Measurements from ENCODE around the gene MATK. TPM values are rescaled to one million over a fixed set of nuclear protein-coding genes. Genes with fewer than 3 reads are reported as not detected.

The MATK gene
- total RNA-seq: 1 to 10 TPM in 1 of 2 donors, under 1 TPM in 1; 0.66 to 1.2 TPM

DNA sequence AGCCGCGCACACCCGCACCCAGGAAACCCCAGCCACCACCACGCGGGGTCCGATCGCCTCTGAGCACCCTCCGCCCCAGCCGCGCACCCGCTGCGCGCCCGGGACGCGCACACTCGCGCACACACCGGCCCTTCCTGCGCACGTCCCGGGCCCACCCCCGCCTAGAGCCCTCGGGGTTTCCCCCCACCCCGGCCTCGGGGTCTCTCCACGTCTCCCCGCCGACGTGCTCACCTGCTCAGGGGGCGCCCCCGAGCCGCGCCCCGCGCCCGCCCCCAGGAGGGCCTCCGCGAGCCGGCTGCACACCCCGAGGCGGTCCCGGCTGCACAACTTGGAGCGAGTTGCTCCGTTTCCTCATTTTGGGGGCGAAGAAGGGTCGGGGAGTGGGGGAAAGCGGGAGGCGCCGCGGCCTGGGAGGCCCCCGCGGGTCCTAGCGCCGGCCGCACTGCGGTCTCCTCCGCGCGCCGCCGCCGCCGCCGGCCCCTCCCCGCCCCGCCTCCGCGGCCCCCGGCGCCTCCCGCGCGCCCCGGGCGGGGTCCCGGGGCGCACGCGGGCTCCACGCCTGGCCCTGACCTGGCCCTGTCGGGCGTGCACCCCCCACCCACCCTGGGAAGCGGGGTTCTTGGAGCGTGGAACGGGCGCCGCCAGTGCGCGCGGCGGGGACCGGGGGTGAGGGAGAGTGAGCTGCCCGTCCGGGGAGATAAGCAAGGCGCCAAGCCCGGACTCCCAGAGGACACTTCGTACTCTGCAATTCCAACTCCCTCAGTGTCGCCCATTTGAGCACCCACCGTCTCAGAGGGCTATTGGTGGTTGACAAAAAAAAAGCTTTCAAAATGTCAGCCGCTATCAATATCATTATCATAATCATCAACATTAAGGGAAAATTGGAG lies at the start of gene MATK:
TSS of gene MATK (minus strand) at position 444 of the 887 bp plus-strand sequence. CDS start 1,246 bp downstream, outside the sequence.
- Histone ChIP-seq H3K9ac (ENCODE audit: low read depth in 2 of 2, low read length in 2 of 2) (no peak within 1 kb of the TSS), H3K4me1 (no peaks in the 10 kb centered on the region), H3K27me3 (peaks cover 7% of the 10 kb centered on the region), H3K4me3 (peak within 1 kb of the TSS; percentile 20), H3K27ac (no peak within 1 kb of the TSS), H3K9me3 (no peaks in the 10 kb centered on the region), H3K36me3 (no peaks in the 10 kb centered on the region)
- TF ChIP-seq, protein P1, sequence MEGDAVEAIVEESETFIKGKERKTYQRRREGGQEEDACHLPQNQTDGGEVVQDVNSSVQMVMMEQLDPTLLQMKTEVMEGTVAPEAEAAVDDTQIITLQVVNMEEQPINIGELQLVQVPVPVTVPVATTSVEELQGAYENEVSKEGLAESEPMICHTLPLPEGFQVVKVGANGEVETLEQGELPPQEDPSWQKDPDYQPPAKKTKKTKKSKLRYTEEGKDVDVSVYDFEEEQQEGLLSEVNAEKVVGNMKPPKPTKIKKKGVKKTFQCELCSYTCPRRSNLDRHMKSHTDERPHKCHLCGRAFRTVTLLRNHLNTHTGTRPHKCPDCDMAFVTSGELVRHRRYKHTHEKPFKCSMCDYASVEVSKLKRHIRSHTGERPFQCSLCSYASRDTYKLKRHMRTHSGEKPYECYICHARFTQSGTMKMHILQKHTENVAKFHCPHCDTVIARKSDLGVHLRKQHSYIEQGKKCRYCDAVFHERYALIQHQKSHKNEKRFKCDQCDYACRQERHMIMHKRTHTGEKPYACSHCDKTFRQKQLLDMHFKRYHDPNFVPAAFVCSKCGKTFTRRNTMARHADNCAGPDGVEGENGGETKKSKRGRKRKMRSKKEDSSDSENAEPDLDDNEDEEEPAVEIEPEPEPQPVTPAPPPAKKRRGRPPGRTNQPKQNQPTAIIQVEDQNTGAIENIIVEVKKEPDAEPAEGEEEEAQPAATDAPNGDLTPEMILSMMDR (IDR thresholded peaks at IDR 0.05): no peak
- intact Hi-C loops (cut with DNase I): no loop called here
- DNase-seq: no peak

DNA sequence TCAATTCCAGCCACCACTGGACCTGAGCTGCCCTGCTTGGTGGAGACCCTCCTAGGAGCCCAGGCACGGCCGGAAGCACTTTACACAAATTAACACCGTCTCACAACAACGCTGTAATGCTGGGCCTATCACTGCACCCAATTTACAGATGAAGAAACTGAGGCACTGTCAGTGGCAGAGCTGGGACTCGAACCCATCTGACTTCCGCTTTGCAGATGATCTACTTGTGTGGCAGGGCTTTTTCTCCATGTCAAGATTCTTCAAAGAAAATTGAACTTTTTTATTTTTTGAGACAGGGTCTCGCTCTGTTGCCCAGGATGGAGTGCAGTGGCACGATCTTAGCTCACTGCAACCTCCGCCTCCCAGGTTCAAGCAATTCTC lies 48.9 kb upstream of the MATK start:
- Histone ChIP-seq H3K9me3 (no peaks in the 10 kb centered on the region), H3K27me3 (no peaks in the 10 kb centered on the region), H3K27ac (no peak overlapping the region), H3K9ac (ENCODE audit: low read depth in 2 of 2, low read length in 2 of 2) (no peak overlapping the region), H3K4me1 (no peaks in the 10 kb centered on the region), H3K36me3 (no peaks in the 10 kb centered on the region), H3K4me3 (no peak overlapping the region)
- DNase-seq: no peak
- intact Hi-C loops (cut with DNase I): no loop called here
- TF ChIP-seq, protein P1 (IDR thresholded peaks at IDR 0.05): no peak

DNA sequence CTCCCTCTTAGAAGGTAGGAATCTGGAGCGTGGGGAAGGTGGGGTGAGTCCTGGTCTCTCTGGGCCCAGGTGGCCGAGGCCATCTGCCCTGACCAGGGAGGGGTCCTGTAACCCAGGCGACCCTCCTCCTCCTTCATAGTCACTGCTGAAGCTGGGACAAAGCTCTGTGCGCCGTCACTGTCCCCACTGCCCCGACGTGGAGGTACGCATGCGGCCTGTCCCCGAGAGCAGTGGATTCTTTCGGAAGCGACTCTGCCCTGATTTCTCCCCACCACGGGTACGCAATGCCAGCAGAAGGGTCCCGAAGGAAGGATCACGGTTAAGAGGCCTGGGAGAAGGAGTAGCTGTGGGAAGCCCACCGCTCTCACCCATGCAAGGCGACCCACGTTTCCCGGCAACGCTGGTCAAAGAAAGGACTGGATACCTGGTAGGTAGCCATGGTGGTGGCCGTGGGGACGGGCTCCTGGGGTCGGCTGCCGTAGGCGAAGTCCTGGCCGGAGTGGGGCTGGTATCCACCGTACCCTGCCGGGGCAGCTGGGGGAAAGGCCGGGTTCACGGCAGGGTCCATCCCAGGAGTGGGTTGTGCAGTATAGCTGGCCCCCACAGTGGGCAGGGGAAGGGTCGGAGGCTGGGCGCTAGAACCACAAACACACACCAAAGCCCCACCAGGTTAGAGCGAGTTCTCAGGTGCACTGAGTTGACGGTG lies 48.3 kb upstream of the MATK start:
- H3K27ac ChIP-seq: no peak overlapping the region
- H3K4me1 ChIP-seq: no peaks in the 10 kb centered on the region
- no peaks in the 10 kb centered on the region for H3K9me3 ChIP-seq
- TF ChIP-seq, protein P1 (IDR thresholded peaks at IDR 0.05): no peak
- no peaks in the 10 kb centered on the region for H3K36me3 ChIP-seq
- H3K27me3 ChIP-seq: no peaks in the 10 kb centered on the region
- intact Hi-C loops (cut with DNase I): no loop called here
- H3K4me3 ChIP-seq: no peak overlapping the region
- H3K9ac ChIP-seq (ENCODE audit: low read depth in 2 of 2, low read length in 2 of 2): no peak overlapping the region
- no peak for DNase-seq

GRCh38 chr19:3833578-3834348 lies 47.6 kb upstream of the MATK start:
- no peak overlapping the region for H3K27ac ChIP-seq
- no peak for DNase-seq
- H3K4me3 ChIP-seq: no peak overlapping the region
- intact Hi-C loops (cut with DNase I): no loop called here
- H3K9me3 ChIP-seq: no peaks in the 10 kb centered on the region
- no peaks in the 10 kb centered on the region for H3K4me1 ChIP-seq
- H3K9ac ChIP-seq (ENCODE audit: low read depth in 2 of 2, low read length in 2 of 2): no peak overlapping the region
- no peaks in the 10 kb centered on the region for H3K27me3 ChIP-seq
- TF ChIP-seq, protein P1 (IDR thresholded peaks at IDR 0.05): no peak
- no peaks in the 10 kb centered on the region for H3K36me3 ChIP-seq

DNA sequence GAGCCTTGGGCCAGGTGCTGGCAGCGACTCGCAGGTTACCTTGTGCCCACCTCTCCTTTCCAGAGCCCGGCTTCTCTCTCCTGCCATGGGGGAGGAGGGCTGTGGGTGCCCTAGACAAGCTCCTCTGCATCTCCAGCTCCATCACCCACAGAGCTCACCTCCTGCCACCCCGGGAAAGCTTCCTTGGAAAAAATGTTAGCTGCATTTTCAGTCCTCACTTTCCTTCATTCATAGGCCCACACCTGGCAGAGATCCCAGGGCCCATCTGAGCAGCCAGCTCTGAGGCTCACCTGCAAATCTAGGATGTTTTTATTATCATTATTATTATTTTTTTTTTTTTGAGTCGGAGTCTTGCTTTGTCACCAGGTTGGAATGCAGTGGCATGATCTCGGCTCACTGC lies 45.8 kb upstream of the MATK start:
- DNase-seq: no peak
- intact Hi-C loops (cut with DNase I): no loop called here
- TF ChIP-seq, protein P1 (IDR thresholded peaks at IDR 0.05): no peak
- Histone ChIP-seq H3K36me3 (no peaks in the 10 kb centered on the region), H3K9me3 (no peaks in the 10 kb centered on the region), H3K4me3 (no peak overlapping the region), H3K27me3 (no peaks in the 10 kb centered on the region), H3K4me1 (no peaks in the 10 kb centered on the region), H3K27ac (no peak overlapping the region), H3K9ac (ENCODE audit: low read depth in 2 of 2, low read length in 2 of 2) (no peak overlapping the region)
